ENCODE data around the gene SPRR4. TPM values are rescaled to one million over a fixed set of nuclear protein-coding genes. Genes with fewer than 3 reads are reported as not detected.

The SPRR4 gene
- total and polyA plus RNA-seq, 2 experiments from 2014 or later: not detected

DNA sequence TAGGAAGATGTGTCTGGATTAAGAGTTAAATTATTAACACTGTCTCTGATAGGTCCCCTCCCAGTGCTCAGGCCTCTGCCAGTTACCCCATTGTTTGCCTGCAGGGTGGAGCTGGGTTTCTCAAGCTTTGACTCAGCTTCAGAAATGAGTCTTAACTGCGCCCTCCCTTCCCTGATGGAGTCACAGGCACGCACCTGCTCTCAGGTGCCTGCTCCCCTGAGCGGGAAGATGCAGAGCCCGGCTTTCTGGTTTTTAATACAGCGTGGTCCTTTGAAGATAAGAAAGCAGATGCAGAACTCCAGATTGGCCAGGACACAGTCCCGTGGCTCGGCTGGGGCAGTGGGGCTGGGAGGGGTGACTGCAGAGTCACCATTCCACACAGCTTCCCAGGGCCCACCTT, 3.2 kb upstream of the SPRR4 start:
- ATAC-seq (no peak), DNase-seq (ENCODE audit: low spot score) (peak; percentile 7)
- Histone ChIP-seq H3K4me1 (ENCODE audit: insufficient read depth) (no peaks in the 10 kb centered on the region), H4K20me1 (replicated peaks; ENCODE audit: insufficient read depth) (no peaks in the 10 kb centered on the region), H3K27ac (ENCODE audit: low read depth) (no peak overlapping the region), H3F3A (replicated peaks; ENCODE audit: low read depth) (no peaks in the 10 kb centered on the region), H2AFZ (peak overlapping the region; percentile 66; the same call in 1 of the 2 replicates), H3K4me2 (no peak overlapping the region), H3K79me2 (replicated peaks; ENCODE audit: insufficient read depth) (no peaks in the 10 kb centered on the region), H3K9me2 (ENCODE audit: insufficient read depth) (peaks cover 19% of the 10 kb centered on the region), H3K4me3 (no peak overlapping the region), H3K27me3 (ENCODE audit: insufficient read depth) (no peaks in the 10 kb centered on the region), H3K36me3 (ENCODE audit: insufficient read depth) (no peaks in the 10 kb centered on the region)
- Mint-ChIP-seq H3K27ac (no peak overlapping the region), H3K4me1 (no peaks in the 10 kb centered on the region), H3K36me3 (ENCODE audit: low read depth) (no peaks in the 10 kb centered on the region), H3K4me3 (no peak overlapping the region), H3K9me3 (no peaks in the 10 kb centered on the region), H3K27me3 (ENCODE audit: insufficient read depth, low read depth, poor library complexity) (peaks cover 2% of the 10 kb centered on the region)
- TF ChIP-seq ZNF331 (CRISPR knock-in tag; IDR thresholded peaks at IDR 0.05; ENCODE audit: low read depth) (no peak), EZH2phosphoT487 (IDR thresholded peaks at IDR 0.05; ENCODE audit: unreplicated experiment) (no peak)

DNA sequence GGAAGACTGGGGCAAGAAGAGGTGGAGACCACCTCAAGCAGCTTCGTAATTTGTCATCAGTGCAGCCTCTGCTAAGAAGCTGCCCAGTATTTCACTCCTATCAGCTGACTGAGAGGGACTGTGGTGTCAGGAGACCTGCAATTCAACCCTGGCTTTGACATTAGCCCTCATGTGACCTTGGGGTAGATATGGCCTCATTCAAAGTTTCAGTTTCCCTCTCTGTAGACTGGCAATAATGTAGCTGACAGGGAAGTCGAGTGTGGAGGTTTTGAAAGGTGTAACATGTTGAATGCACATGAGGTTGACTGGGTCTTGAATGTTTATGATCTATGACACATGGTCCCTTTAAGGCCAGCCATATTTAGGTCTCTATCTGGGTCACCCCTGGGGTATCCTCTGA, 2.2 kb upstream of the SPRR4 start:
- H3K4me1 ChIP-seq (ENCODE audit: insufficient read depth): no peaks in the 10 kb centered on the region
- H2AFZ ChIP-seq: no peak overlapping the region
- H3K27me3 ChIP-seq (ENCODE audit: insufficient read depth): no peaks in the 10 kb centered on the region
- H3K36me3 ChIP-seq (ENCODE audit: insufficient read depth): no peaks in the 10 kb centered on the region
- Mint-ChIP-seq H3K4me3 (no peak overlapping the region), H3K4me1 (no peaks in the 10 kb centered on the region), H3K27ac (no peak overlapping the region), H3K9me3 (no peaks in the 10 kb centered on the region), H3K27me3 (ENCODE audit: insufficient read depth, low read depth, poor library complexity) (peaks cover 2% of the 10 kb centered on the region), H3K36me3 (ENCODE audit: low read depth) (no peaks in the 10 kb centered on the region)
- no peak overlapping the region for H3K27ac ChIP-seq (ENCODE audit: low read depth)
- H3K4me2 ChIP-seq: no peak overlapping the region
- no peaks in the 10 kb centered on the region for H3K79me2 ChIP-seq (replicated peaks; ENCODE audit: insufficient read depth)
- TF ChIP-seq ZNF114 (CRISPR knock-in tag; IDR thresholded peaks at IDR 0.05) (no peak), JUNB (IDR thresholded peaks at IDR 0.05; ENCODE audit: unreplicated experiment) (no peak), STAT1 (IDR thresholded peaks at IDR 0.05; ENCODE audit: unreplicated experiment) (no peak), POLR2AphosphoS5 (IDR thresholded peaks at IDR 0.05; ENCODE audit: low read depth) (no peak), NANOG (IDR thresholded peaks at IDR 0.05; ENCODE audit: borderline replicate concordance) (no peak), EZH2 (IDR thresholded peaks at IDR 0.05; ENCODE audit: low read depth, unreplicated experiment) (no peak)
- TF ChIP-seq, protein P1, sequence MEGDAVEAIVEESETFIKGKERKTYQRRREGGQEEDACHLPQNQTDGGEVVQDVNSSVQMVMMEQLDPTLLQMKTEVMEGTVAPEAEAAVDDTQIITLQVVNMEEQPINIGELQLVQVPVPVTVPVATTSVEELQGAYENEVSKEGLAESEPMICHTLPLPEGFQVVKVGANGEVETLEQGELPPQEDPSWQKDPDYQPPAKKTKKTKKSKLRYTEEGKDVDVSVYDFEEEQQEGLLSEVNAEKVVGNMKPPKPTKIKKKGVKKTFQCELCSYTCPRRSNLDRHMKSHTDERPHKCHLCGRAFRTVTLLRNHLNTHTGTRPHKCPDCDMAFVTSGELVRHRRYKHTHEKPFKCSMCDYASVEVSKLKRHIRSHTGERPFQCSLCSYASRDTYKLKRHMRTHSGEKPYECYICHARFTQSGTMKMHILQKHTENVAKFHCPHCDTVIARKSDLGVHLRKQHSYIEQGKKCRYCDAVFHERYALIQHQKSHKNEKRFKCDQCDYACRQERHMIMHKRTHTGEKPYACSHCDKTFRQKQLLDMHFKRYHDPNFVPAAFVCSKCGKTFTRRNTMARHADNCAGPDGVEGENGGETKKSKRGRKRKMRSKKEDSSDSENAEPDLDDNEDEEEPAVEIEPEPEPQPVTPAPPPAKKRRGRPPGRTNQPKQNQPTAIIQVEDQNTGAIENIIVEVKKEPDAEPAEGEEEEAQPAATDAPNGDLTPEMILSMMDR (conservative IDR thresholded peaks at IDR 0.05; ENCODE audit: low read depth in 2 of 2): no peak
- TF ChIP-seq, protein P2, sequence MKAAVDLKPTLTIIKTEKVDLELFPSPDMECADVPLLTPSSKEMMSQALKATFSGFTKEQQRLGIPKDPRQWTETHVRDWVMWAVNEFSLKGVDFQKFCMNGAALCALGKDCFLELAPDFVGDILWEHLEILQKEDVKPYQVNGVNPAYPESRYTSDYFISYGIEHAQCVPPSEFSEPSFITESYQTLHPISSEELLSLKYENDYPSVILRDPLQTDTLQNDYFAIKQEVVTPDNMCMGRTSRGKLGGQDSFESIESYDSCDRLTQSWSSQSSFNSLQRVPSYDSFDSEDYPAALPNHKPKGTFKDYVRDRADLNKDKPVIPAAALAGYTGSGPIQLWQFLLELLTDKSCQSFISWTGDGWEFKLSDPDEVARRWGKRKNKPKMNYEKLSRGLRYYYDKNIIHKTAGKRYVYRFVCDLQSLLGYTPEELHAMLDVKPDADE (IDR thresholded peaks at IDR 0.05): no peak
- TF ChIP-seq, protein P3, sequence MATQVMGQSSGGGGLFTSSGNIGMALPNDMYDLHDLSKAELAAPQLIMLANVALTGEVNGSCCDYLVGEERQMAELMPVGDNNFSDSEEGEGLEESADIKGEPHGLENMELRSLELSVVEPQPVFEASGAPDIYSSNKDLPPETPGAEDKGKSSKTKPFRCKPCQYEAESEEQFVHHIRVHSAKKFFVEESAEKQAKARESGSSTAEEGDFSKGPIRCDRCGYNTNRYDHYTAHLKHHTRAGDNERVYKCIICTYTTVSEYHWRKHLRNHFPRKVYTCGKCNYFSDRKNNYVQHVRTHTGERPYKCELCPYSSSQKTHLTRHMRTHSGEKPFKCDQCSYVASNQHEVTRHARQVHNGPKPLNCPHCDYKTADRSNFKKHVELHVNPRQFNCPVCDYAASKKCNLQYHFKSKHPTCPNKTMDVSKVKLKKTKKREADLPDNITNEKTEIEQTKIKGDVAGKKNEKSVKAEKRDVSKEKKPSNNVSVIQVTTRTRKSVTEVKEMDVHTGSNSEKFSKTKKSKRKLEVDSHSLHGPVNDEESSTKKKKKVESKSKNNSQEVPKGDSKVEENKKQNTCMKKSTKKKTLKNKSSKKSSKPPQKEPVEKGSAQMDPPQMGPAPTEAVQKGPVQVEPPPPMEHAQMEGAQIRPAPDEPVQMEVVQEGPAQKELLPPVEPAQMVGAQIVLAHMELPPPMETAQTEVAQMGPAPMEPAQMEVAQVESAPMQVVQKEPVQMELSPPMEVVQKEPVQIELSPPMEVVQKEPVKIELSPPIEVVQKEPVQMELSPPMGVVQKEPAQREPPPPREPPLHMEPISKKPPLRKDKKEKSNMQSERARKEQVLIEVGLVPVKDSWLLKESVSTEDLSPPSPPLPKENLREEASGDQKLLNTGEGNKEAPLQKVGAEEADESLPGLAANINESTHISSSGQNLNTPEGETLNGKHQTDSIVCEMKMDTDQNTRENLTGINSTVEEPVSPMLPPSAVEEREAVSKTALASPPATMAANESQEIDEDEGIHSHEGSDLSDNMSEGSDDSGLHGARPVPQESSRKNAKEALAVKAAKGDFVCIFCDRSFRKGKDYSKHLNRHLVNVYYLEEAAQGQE (IDR thresholded peaks at IDR 0.05; ENCODE audit: unreplicated experiment): no peak
- no peak overlapping the region for H3K4me3 ChIP-seq
- no peaks in the 10 kb centered on the region for H3F3A ChIP-seq (replicated peaks; ENCODE audit: low read depth)
- no peaks in the 10 kb centered on the region for H4K20me1 ChIP-seq (replicated peaks; ENCODE audit: insufficient read depth)
- DNase-seq (ENCODE audit: low spot score) (no peak), ATAC-seq (no peak)
- H3K9me2 ChIP-seq (ENCODE audit: insufficient read depth): peaks cover 13% of the 10 kb centered on the region; the same call in 1 of the 2 replicates

Data from GM23338 (cell line).